IPS DF 4.7 (cell line): ENCODE data around the gene SLC6A20.

Source experiments
- DNase-seq: peaks from one replicate; pipeline ENCODE4 v3.0.0-alpha.2; 2013; ENCODE audit warnings: low spot score; ENCODE audit errors: extremely low read depth

The SLC6A20 gene

GRCh38 chr3:45778761-45779201 is 17.6 kb downstream of the SLC6A20 start:
- DNase-seq, result no peak

- no peak for DNase-seq
Observed at GRCh38 chr3:45777746-45778386, 18.5 kb downstream of the SLC6A20 start.

- no peak for DNase-seq
Observed at GRCh38 chr3:45777111-45777745, 19.1 kb downstream of the SLC6A20 start.

DNA sequence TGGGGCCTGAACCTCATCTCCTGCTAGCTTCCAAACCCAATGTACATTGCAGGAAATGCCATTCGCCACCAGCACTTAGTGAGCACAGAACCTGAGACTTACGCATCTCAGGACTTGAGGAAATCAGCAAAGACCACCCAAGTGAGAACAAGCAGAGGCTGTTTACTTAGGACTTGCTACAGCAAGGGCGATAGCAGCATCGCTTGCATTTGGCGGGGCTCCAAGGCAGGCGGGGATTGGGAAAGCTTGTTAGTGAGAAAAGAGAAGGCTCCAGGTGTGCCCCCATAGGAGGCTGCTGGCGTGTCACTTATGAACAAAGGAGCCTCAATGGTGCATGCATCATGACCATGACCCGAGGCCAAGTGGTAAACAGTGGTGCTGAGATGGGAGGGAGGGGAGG is 19.7 kb downstream of the SLC6A20 start:
- no peak for DNase-seq

- no peak for DNase-seq
Observed at GRCh38 chr3:45776301-45776595, 20.1 kb downstream of the SLC6A20 start.

DNA sequence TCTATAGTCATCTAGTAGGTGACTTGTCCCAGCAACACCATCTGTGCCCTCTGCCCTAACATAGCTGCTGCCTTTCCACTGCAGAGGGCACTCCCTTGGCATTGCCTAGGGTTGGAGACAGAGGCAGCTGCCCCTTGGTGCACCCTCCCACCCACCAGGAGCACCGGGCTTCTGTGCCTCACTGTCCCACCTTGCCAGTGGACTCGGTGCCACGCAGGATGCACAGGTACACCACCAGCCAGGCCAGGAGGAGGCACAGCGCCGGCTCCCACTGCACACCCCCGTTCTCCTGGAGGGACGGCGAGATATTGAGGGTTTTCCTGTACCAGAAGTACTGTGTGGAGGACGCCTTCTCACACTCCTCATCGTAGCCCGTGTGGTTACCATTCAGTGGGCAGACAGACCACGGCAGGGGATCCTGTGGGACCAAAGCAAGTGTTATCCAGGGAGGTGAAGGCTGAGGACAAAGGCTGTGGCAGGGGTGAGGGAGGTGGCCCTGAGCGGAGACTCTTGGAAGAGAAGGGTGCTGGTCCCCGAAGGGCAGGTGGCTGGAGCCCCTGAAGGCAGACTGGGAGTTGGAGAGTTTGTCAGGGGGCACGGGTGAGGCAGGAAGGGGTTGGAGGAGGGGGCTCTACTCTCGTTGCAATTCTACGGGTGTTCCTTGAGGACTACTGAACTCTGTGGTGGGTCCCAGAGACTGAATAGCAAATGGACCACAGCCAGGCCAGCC is 20.6 kb downstream of the SLC6A20 start:
- DNase-seq, result no peak

DNA sequence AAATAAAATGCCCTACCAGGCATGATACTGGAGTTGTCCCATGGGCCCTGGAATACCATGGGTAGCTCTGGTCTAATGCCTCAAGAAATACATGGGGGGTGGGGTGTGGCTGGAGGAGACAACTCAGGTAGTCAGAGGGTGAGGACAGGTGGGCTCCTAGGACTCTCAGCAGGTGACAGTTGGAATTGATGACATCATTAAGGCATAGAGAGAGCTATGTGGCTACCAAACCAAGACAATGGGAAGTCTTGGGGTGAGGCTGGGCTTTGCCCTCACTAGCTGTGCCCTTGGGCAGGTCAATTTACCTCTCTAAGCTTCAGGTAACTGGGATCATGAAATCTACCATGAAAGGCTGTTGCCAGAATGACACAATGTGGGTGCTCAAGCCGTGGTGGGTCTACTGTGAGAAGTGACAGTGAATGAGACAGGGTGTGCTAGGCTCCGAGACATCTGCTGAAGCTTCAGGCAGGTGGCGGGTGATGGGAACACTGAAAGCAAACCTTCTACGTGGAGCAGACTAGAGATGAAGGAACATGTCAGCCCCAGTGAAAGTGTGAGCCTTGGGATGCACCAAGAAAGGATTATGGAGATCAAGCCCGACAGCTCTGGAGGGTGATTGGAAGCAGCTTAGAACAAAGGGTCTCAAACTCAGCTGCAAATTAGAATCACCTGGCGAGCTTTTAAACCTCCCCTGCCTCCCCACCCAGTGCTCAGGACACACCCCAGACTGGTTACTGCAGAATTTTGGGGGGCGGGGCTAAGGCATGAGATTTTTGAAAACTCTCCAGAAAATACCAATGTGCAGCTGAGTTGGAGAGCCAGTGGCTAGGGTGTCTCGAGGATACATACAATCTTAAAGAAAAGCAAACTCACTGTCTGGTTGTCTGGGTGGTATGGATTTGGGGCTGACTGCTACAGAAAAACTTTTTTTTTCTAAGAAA is 21.5 kb downstream of the SLC6A20 start:
- DNase-seq, result no peak

- no peak for DNase-seq
Observed at GRCh38 chr3:45773714-45774449, 22.5 kb downstream of the SLC6A20 start.

- DNase-seq, result no peak
Observed at GRCh38 chr3:45773072-45773471, 23.3 kb downstream of the SLC6A20 start.

GRCh38 chr3:45772341-45773035 is 23.8 kb downstream of the SLC6A20 start:
- DNase-seq, result no peak

DNA sequence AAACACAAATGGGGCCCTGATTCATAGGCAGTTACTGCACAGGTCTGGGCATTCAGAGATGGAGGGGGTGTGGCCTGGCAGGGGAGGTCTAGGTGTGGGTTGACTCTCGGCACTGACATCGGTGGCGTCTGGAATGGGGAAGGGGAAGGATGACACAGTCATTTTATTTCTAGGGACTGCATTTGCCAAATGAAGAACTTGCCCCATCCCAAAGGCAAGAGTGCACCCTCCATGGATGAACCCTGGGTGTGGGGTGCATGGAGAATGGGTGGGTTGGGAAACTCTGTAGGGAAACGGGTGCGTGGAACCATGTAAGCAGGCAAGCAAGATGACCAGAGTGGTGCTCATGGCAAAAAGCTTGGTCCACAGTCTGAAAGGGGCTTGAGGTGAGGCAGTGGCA is 24.5 kb downstream of the SLC6A20 start:
- DNase-seq, result no peak

GRCh38 chr3:45771166-45771775 is 25.1 kb downstream of the SLC6A20 start:
- DNase-seq, result no peak

GRCh38 chr3:45765958-45766357 is 30.4 kb downstream of the SLC6A20 start:
- DNase-seq, result no peak

DNA sequence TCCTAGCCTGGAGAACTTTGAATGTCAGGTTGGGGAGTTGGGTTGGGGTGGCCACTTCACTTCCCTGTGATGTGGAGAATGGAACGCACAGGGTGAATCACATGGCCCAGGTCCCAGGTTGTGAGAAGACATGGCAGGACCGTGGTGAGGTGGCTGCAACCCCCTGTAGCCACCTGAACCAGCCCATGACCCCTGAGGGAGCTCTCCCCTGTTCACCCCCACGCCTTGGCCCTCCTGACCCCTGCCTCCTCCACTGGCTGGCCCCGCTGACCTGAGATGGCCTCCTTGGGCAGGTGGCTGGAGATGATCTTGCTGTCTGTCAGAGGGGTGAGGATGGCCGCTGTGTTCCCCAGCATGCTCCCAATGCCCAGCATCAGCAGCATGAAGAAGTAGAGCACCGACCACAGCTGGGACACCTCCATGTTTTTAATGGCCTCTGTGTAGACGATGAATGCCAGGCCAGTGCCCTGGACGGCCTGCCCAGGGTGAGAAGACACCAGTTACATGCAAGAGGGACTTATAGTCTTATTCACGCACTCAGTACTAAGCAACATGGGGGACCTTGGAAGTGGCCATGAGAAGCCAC is 31.0 kb downstream of the SLC6A20 start:
- DNase-seq, result no peak

DNA sequence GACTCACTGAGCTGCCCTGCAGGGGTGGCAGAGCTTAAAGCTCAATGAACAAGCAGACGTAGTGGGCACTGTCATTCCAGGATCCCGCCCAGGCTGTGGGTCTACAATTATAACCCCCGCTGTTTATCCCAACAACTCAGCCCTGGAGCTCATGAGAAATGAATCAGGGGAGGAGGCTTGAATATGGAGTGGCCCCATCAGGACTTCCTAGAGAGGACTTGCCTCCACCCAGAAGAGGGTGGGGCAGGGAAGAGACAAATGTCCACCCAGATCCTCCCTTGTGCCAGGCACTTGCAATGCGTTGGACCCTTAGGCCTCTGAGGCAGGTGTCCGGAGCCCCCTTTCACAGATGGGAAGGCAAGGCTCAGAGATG is 33.0 kb downstream of the SLC6A20 start:
- no peak for DNase-seq

- DNase-seq, result no peak
Observed at GRCh38 chr3:45762647-45763302, 33.6 kb downstream of the SLC6A20 start.

GRCh38 chr3:45761831-45762230 is 34.5 kb downstream of the SLC6A20 start:
- no peak for DNase-seq

GRCh38 chr3:45760878-45761711 is 35.2 kb downstream of the SLC6A20 start:
- DNase-seq, result peak; percentile 66
